Measurements from ENCODE around the gene GOLGA7B.
"Not testable (repeated sequence)": the region's sequence is repeated elsewhere in the genome, so short reads cannot be mapped to it uniquely, and the experiment has no call there.

Gene GOLGA7B

GRCh38 chr10:97831259-97831658 lies 18.4 kb upstream of the GOLGA7B start:
- no peak for DNase-seq (ENCODE audit: low read depth)

- DNase-seq (ENCODE audit: low read depth): no peak
These were observed 13.2 kb upstream of the GOLGA7B start for GRCh38 chr10:97836446-97836845.

- DNase-seq (ENCODE audit: low read depth): no peak
These were observed 11.6 kb upstream of the GOLGA7B start for GRCh38 chr10:97838091-97838490.

- DNase-seq (ENCODE audit: low read depth): not testable (repeated sequence)
These were observed 8.5 kb upstream of the GOLGA7B start for GRCh38 chr10:97841166-97841565.

- DNase-seq (ENCODE audit: low read depth): not testable (repeated sequence)
These were observed 7.5 kb upstream of the GOLGA7B start for GRCh38 chr10:97842114-97842513.

- no peak for DNase-seq (ENCODE audit: low read depth)
These were observed 6.9 kb upstream of the GOLGA7B start for GRCh38 chr10:97842656-97843280.

- DNase-seq (ENCODE audit: low read depth): no peak
These were observed 6.4 kb upstream of the GOLGA7B start for GRCh38 chr10:97843281-97843671.

- DNase-seq (ENCODE audit: low read depth): not testable (repeated sequence)
These were observed 5.7 kb upstream of the GOLGA7B start for GRCh38 chr10:97843972-97844371.

GRCh38 chr10:97844678-97845077 lies 5.0 kb upstream of the GOLGA7B start:
- no peak for DNase-seq (ENCODE audit: low read depth)

GRCh38 chr10:97849103-97849686 lies 448 bp upstream of the GOLGA7B start:
- DNase-seq (ENCODE audit: low read depth): no peak

- no peak for DNase-seq (ENCODE audit: low read depth)
These were observed 803 bp downstream of the GOLGA7B start for GRCh38 chr10:97850446-97850845.

GRCh38 chr10:97851341-97852001 lies 1.8 kb downstream of the GOLGA7B start:
- DNase-seq (ENCODE audit: low read depth): no peak

- DNase-seq (ENCODE audit: low read depth): no peak
These were observed 2.6 kb downstream of the GOLGA7B start for GRCh38 chr10:97852277-97852676.

GRCh38 chr10:97852840-97853405 lies 3.3 kb downstream of the GOLGA7B start:
- no peak for DNase-seq (ENCODE audit: low read depth)

- DNase-seq (ENCODE audit: low read depth): no peak
These were observed 5.1 kb downstream of the GOLGA7B start for GRCh38 chr10:97854743-97855142.

- DNase-seq (ENCODE audit: low read depth): no peak
These were observed 8.4 kb downstream of the GOLGA7B start for GRCh38 chr10:97858001-97858439.

- no peak for DNase-seq (ENCODE audit: low read depth)
These were observed 11.6 kb downstream of the GOLGA7B start for GRCh38 chr10:97861097-97861750.

- DNase-seq (ENCODE audit: low read depth): no peak
These were observed 12.3 kb downstream of the GOLGA7B start for GRCh38 chr10:97861924-97862323.

GRCh38 chr10:97863808-97864207 lies 14.2 kb downstream of the GOLGA7B start:
- no peak for DNase-seq (ENCODE audit: low read depth)

GRCh38 chr10:97865488-97865887 lies 15.8 kb downstream of the GOLGA7B start:
- DNase-seq (ENCODE audit: low read depth): no peak

GRCh38 chr10:97866524-97867219 lies 17.0 kb downstream of the GOLGA7B start:
- DNase-seq (ENCODE audit: low read depth): no peak

- DNase-seq (ENCODE audit: low read depth): no peak
These were observed 17.7 kb downstream of the GOLGA7B start for GRCh38 chr10:97867220-97867800.

Data from stimulated activated CD8-positive, alpha-beta memory T cell treated with anti-CD3 and anti-CD28 coated beads, Interleukin-4, amount 100 ng/mL, for 24 hours (primary cell).